ENCODE results near the gene NES.

Gene NES

GRCh38 chr1:156667610-156667967, 9.6 kb downstream of the NES start:
- H3K9ac ChIP-seq (ENCODE audit: low read length): no peak overlapping the region
- no peaks in the 10 kb centered on the region for H3K27me3 ChIP-seq (ENCODE audit: low read length)
- H3K79me2 ChIP-seq (ENCODE audit: insufficient read depth, low read length): no peaks in the 10 kb centered on the region
- no peak overlapping the region for H3K27ac ChIP-seq (ENCODE audit: low read depth, low read length)
- no peaks in the 10 kb centered on the region for H3K9me2 ChIP-seq (replicated peaks; ENCODE audit: insufficient read depth, low read length)
- H3K4me2 ChIP-seq (ENCODE audit: low read depth, low read length, poor library complexity, severe bottlenecking): no peak overlapping the region
- no peaks in the 10 kb centered on the region for H3K36me3 ChIP-seq (ENCODE audit: low read length)
- no peak overlapping the region for H3K4me3 ChIP-seq (ENCODE audit: insufficient read depth, low read length, poor library complexity, severe bottlenecking)
- H3K9me3 ChIP-seq (ENCODE audit: insufficient read depth, low read length): no peaks in the 10 kb centered on the region
- no peaks in the 10 kb centered on the region for H4K20me1 ChIP-seq (ENCODE audit: low read depth, low read length)
- no peak for TF ChIP-seq EZH2phosphoT487 (conservative IDR thresholded peaks at IDR 0.05; ENCODE audit: low read length)
- no peak for TF ChIP-seq CTCF (IDR thresholded peaks at IDR 0.05; ENCODE audit: insufficient read depth, low read length, poor library complexity, severe bottlenecking)
- H2AFZ ChIP-seq (ENCODE audit: low read depth, low read length, severe bottlenecking): no peak overlapping the region
- no peaks in the 10 kb centered on the region for H3F3A ChIP-seq (ENCODE audit: insufficient read depth)

- no peaks in the 10 kb centered on the region for H3K79me2 ChIP-seq (ENCODE audit: insufficient read depth, low read length)
- no peaks in the 10 kb centered on the region for H4K20me1 ChIP-seq (ENCODE audit: low read depth, low read length)
- no peak overlapping the region for H2AFZ ChIP-seq (ENCODE audit: low read depth, low read length, severe bottlenecking)
- no peaks in the 10 kb centered on the region for H3F3A ChIP-seq (ENCODE audit: insufficient read depth)
- H3K9me3 ChIP-seq (ENCODE audit: insufficient read depth, low read length): no peaks in the 10 kb centered on the region
- H3K36me3 ChIP-seq (ENCODE audit: low read length): no peaks in the 10 kb centered on the region
- no peak overlapping the region for H3K4me3 ChIP-seq (ENCODE audit: insufficient read depth, low read length, poor library complexity, severe bottlenecking)
- H3K27me3 ChIP-seq (ENCODE audit: low read length): no peaks in the 10 kb centered on the region
- H3K9ac ChIP-seq (ENCODE audit: low read length): no peak overlapping the region
- no peaks in the 10 kb centered on the region for H3K9me2 ChIP-seq (replicated peaks; ENCODE audit: insufficient read depth, low read length)
- TF ChIP-seq EZH2phosphoT487 (conservative IDR thresholded peaks at IDR 0.05; ENCODE audit: low read length) (no peak), CTCF (IDR thresholded peaks at IDR 0.05; ENCODE audit: insufficient read depth, low read length, poor library complexity, severe bottlenecking) (no peak)
- no peak overlapping the region for H3K4me2 ChIP-seq (ENCODE audit: low read depth, low read length, poor library complexity, severe bottlenecking)
- no peak overlapping the region for H3K27ac ChIP-seq (ENCODE audit: low read depth, low read length)
Observed at GRCh38 chr1:156666862-156667609, 10.2 kb downstream of the NES start.

GRCh38 chr1:156665539-156665938, 11.7 kb downstream of the NES start:
- Histone ChIP-seq H3K36me3 (ENCODE audit: low read length) (no peaks in the 10 kb centered on the region), H3F3A (ENCODE audit: insufficient read depth) (no peaks in the 10 kb centered on the region), H3K9ac (ENCODE audit: low read length) (no peak overlapping the region), H4K20me1 (ENCODE audit: low read depth, low read length) (no peaks in the 10 kb centered on the region), H3K9me2 (replicated peaks; ENCODE audit: insufficient read depth, low read length) (no peaks in the 10 kb centered on the region), H2AFZ (ENCODE audit: low read depth, low read length, severe bottlenecking) (no peak overlapping the region), H3K27ac (ENCODE audit: low read depth, low read length) (no peak overlapping the region), H3K9me3 (ENCODE audit: insufficient read depth, low read length) (no peaks in the 10 kb centered on the region), H3K4me2 (ENCODE audit: low read depth, low read length, poor library complexity, severe bottlenecking) (no peak overlapping the region), H3K4me3 (ENCODE audit: insufficient read depth, low read length, poor library complexity, severe bottlenecking) (no peak overlapping the region), H3K27me3 (ENCODE audit: low read length) (no peaks in the 10 kb centered on the region), H3K79me2 (ENCODE audit: insufficient read depth, low read length) (no peaks in the 10 kb centered on the region)
- no peak for TF ChIP-seq EZH2phosphoT487 (conservative IDR thresholded peaks at IDR 0.05; ENCODE audit: low read length)
- TF ChIP-seq CTCF (IDR thresholded peaks at IDR 0.05; ENCODE audit: insufficient read depth, low read length, poor library complexity, severe bottlenecking): no peak

Data from SU-DHL-6 (cell line).